Measurements from ENCODE around the gene CENPVL1.

DNA sequence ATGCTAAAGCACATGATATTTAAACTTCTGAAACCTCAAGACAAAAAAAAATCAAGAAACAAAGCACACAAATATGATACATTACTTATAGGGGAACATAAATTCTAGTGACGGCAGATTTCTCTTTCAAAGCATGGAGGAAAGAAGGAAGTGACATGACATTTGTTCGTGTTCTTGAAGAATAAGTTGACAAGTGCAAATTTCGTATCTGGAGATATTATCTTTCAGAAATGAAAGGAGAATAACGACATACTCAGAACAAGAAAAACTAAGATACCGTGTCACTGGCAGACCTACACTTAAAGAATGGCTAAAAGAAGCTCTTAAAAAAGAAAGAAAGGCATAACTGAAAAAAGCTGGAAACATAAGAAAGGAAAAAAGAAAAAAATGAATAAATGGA is 44.3 kb upstream of the CENPVL1 start:
- TF ChIP-seq, protein P1, sequence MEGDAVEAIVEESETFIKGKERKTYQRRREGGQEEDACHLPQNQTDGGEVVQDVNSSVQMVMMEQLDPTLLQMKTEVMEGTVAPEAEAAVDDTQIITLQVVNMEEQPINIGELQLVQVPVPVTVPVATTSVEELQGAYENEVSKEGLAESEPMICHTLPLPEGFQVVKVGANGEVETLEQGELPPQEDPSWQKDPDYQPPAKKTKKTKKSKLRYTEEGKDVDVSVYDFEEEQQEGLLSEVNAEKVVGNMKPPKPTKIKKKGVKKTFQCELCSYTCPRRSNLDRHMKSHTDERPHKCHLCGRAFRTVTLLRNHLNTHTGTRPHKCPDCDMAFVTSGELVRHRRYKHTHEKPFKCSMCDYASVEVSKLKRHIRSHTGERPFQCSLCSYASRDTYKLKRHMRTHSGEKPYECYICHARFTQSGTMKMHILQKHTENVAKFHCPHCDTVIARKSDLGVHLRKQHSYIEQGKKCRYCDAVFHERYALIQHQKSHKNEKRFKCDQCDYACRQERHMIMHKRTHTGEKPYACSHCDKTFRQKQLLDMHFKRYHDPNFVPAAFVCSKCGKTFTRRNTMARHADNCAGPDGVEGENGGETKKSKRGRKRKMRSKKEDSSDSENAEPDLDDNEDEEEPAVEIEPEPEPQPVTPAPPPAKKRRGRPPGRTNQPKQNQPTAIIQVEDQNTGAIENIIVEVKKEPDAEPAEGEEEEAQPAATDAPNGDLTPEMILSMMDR (conservative IDR thresholded peaks at IDR 0.05 in 1 of 2, IDR thresholded peaks at IDR 0.05 in 1 of 2; ENCODE audit: extremely low read depth in 1 of 2, insufficient read depth in 1 of 2, low read depth in 1 of 2, low read length in 2 of 2): no peak
- TF ChIP-seq EZH2 (IDR thresholded peaks at IDR 0.05; ENCODE audit: borderline replicate concordance, low read length): no peak

Measured in mammary epithelial cell (primary cell).